CD4-positive, alpha-beta T cell (primary cell): ENCODE data around the gene TDRD6. TPM values are rescaled to one million over a fixed set of nuclear protein-coding genes. Genes with fewer than 3 reads are reported as not detected.
"Not testable (repeated sequence)": the region's sequence is repeated elsewhere in the genome, so short reads cannot be mapped to it uniquely, and the experiment has no call there.

Source experiments
- ATAC-seq: fragments of 200-7000 bp; cut with Tn5 transposase; one replicate; pipeline ENCODE4 v1.10.0; 2022; ENCODE audit warnings: mild to moderate bottlenecking; ENCODE audit not compliant: poor library complexity
- CTCF ChIA-PET: fragments of 350-600 bp; sonication (Branson Sonifier 250); formaldehyde crosslinking; loops from one replicate; lab custom pipeline; 2021; ENCODE audit warnings: antibody characterized with exemption, inconsistent platforms; lab: Charles Lee
- POLR2A ChIA-PET: fragments of 350-600 bp; sonication (Branson Sonifier 250); formaldehyde crosslinking; loops from one replicate; lab custom pipeline; 2021; ENCODE audit warnings: antibody characterized with exemption, inconsistent platforms; lab: Charles Lee
- DNase-seq, 14 experiments: peaks; one replicate each; pipeline ENCODE4 v3.0.0-alpha.2; 2013 to 2020; ENCODE audit warnings: mixed read lengths in 2 of 14
- H3K27ac ChIP-seq, 2 donors: one replicate each; pipeline versions ENCODE4 v1.5.1 to v1.7.0; 2013; ENCODE audit warnings: low read length in 2 of 2, low read depth in 1 of 2, mild to moderate bottlenecking in 1 of 2
- H3K27me3 ChIP-seq, 2 experiments: 1 replicate in 1 of 2; 2 replicates in 1 of 2; pipeline versions ENCODE4 v1.6.1 to v1.7.0; 2013; ENCODE audit warnings: low read length in 2 of 2, control low read depth in 1 of 2, mild to moderate bottlenecking in 1 of 2, moderate library complexity in 1 of 2; ENCODE audit not compliant: insufficient read depth in 2 of 2, control insufficient read depth in 1 of 2
- H3K36me3 ChIP-seq: one replicate; pipeline ENCODE4 v1.6.1; 2013; ENCODE audit warnings: low read length, control low read depth; ENCODE audit not compliant: insufficient read depth
- H3K4me1 ChIP-seq: one replicate; pipeline ENCODE4 v1.6.1; 2013; ENCODE audit warnings: low read length, control low read depth; ENCODE audit not compliant: insufficient read depth
- H3K4me3 ChIP-seq: one replicate; pipeline ENCODE4 v1.5.1; 2013; ENCODE audit warnings: mild to moderate bottlenecking, low read length, moderate library complexity
- H3K9me3 ChIP-seq, 2 experiments: 1 replicate in 1 of 2; 2 replicates in 1 of 2; pipeline versions ENCODE4 v1.6.1 to v1.7.0; 2013; ENCODE audit warnings: low read length in 2 of 2, mild to moderate bottlenecking in 2 of 2, control low read depth in 1 of 2, moderate library complexity in 1 of 2; ENCODE audit not compliant: control insufficient read depth in 1 of 2, insufficient read depth in 1 of 2
- H3K27ac Mint-ChIP-seq: one replicate; pipeline ENCODE4 v1.8.0; 2020; ENCODE audit warnings: mixed read lengths
- H3K27me3 Mint-ChIP-seq: one replicate; pipeline ENCODE4 v1.8.0; 2021; ENCODE audit warnings: mixed read lengths
- H3K36me3 Mint-ChIP-seq: one replicate; pipeline ENCODE4 v1.8.0; 2021; ENCODE audit warnings: low read depth, mixed read lengths
- H3K4me1 Mint-ChIP-seq: one replicate; pipeline ENCODE4 v1.8.0; 2021; ENCODE audit warnings: low read depth, mixed read lengths
- H3K4me3 Mint-ChIP-seq: one replicate; pipeline ENCODE4 v1.8.0; 2020; ENCODE audit warnings: mild to moderate bottlenecking, mixed read lengths
- H3K9me3 Mint-ChIP-seq: one replicate; pipeline ENCODE4 v1.8.0; 2020; ENCODE audit warnings: mixed read lengths
- intact Hi-C, 2 experiments: fragments of 100-400 bp; cut with DNase I in 1 of 2; cut with micrococcal nuclease in 1 of 2; formaldehyde crosslinking; loops; one replicate each; pipeline versions ENCODE4 v1.15.1 to v1.9.0; 2023 to 2025; cut with DNase I, micrococcal nuclease
- total RNA-seq, 174 experiments: library from RNA in 2 of 174; stranded (reverse) in 2 of 174; gene quantifications; one replicate each; pipeline ENCODE4 v1.2.3 and lab custom pipeline; 2021 to 2026
- TF ChIP-seq, protein P1 (sequence below): fragments of 200-600 bp; IDR thresholded peaks from one replicate; pipeline ENCODE4 v1.8.0; 2022; ENCODE audit warnings: antibody characterized with exemption, mild to moderate bottlenecking

TDRD6 gene
- total RNA-seq, 2 experiments from 2014 or later = not detected

DNA sequence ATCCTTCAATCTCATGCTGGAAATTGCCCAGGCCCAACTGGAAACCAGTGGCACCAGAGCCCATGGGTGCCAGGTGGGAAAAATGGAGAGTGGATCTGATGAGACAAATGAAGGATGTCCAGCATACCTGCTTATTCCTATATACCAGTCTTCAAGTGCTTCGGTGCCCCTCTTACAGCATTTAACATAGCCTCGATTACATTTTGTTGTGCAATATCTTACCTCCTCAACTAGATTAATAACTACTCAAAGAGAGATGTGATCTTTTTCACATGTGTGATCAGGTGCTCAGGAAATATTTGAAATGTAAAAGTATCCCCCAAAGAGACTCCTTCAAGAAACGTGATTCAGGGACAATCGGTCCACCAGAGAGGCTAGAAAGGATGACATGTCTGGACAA, 54.2 kb downstream of the TDRD6 start:
- H3K27me3 Mint-ChIP-seq = peaks cover 32% of the 10 kb centered on the region
- H3K36me3 Mint-ChIP-seq = no peaks in the 10 kb centered on the region
- DNase-seq = no peak

DNA sequence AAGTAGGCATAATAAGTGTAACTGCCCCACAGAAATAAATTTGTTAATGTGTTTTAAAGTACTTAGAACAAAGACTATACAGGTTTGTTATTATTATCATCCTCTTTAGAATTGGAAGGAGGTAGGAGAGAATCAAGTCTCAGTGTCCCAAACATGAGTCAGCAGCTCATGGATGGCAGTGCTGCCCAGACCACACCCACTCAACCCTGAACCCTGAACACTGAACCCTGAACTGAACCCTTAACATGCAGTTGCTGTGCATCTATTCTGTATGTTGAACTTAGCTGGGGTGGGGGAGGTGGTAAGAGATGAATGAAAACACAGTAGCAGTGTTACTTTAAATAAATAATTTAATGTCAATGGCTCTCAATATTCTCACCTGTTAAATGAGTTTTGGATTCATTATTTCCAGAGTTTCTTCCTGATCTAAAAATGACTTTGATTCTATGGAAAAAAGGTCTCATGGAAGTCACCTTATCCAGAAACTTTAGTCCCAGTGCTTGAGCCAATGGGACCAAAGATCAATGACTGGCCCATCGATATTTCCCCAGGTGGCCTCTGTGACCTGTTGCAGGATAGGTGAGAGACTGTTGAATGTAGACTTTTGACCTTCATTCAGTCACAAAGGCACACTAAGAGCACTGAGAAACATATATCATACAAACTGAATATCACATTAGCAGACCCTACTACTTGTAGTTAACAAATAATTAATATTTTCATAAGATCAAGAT, 55.9 kb downstream of the TDRD6 start:
- Histone ChIP-seq H3K4me3 (no peak overlapping the region), H3K27me3 (no peaks in the 10 kb centered on the region), H3K27ac (no peak overlapping the region), H3K36me3 (no peaks in the 10 kb centered on the region), H3K4me1 (no peaks in the 10 kb centered on the region), H3K9me3 (no peaks in the 10 kb centered on the region)
- POLR2A ChIA-PET = no interaction called here
- TF ChIP-seq, protein P1, sequence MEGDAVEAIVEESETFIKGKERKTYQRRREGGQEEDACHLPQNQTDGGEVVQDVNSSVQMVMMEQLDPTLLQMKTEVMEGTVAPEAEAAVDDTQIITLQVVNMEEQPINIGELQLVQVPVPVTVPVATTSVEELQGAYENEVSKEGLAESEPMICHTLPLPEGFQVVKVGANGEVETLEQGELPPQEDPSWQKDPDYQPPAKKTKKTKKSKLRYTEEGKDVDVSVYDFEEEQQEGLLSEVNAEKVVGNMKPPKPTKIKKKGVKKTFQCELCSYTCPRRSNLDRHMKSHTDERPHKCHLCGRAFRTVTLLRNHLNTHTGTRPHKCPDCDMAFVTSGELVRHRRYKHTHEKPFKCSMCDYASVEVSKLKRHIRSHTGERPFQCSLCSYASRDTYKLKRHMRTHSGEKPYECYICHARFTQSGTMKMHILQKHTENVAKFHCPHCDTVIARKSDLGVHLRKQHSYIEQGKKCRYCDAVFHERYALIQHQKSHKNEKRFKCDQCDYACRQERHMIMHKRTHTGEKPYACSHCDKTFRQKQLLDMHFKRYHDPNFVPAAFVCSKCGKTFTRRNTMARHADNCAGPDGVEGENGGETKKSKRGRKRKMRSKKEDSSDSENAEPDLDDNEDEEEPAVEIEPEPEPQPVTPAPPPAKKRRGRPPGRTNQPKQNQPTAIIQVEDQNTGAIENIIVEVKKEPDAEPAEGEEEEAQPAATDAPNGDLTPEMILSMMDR = no peak
- CTCF ChIA-PET = no interaction called here
- DNase-seq = no peak
- no peak for ATAC-seq
- Mint-ChIP-seq H3K9me3 (no peaks in the 10 kb centered on the region), H3K4me1 (no peaks in the 10 kb centered on the region), H3K4me3 (no peak overlapping the region), H3K27ac (no peak overlapping the region), H3K36me3 (no peaks in the 10 kb centered on the region), H3K27me3 (peaks cover 18% of the 10 kb centered on the region)
- intact Hi-C loops = no loop called here

More for the DNA sequence above, 54.2 kb downstream of the TDRD6 start:
- Mint-ChIP-seq H3K9me3 (no peaks in the 10 kb centered on the region), H3K27ac (no peak overlapping the region), H3K4me3 (no peak overlapping the region), H3K4me1 (no peaks in the 10 kb centered on the region)
- H3K4me1 ChIP-seq = no peaks in the 10 kb centered on the region
- H3K4me3 ChIP-seq = no peak overlapping the region
- H3K27me3 ChIP-seq = peaks cover 5 to 14% of the 10 kb centered on the region in 2 experiments
- intact Hi-C loops = no loop called here
- ChIA-PET CTCF (no interaction called here), POLR2A (no interaction called here)
- H3K36me3 ChIP-seq = no peaks in the 10 kb centered on the region
- H3K27ac ChIP-seq = no peak overlapping the region
- no peaks in the 10 kb centered on the region for H3K9me3 ChIP-seq
- ATAC-seq = no peak
- TF ChIP-seq, protein P1 = no peak

DNA sequence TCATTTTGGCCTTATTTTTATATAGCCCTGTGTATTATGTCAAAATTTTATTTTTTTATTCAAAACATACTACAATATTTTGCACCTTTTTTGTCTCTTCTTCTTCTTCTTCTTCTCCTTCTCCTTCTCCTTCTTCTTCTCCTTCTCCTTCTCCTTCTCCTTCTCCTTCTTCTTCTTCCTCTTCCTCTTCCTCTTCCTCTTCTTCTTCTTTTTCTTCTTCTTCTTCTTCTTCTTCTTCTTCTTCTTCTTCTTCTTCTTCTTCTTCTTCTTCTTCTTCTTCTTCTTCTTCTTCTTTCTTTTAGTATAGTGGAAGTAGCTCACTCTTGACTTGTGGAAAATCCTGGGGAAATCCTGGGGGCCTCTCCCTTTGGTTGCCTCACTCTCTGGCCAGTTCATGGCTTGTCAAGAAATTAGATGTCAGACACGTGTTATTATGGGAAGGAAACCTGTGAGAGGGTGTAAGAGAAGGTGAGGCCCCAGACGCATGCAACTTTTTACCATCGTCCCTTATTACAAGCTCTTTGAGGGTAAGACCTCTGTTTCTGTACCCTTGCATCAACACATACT, 56.6 kb downstream of the TDRD6 start:
- H3K27ac ChIP-seq, CTCF ChIA-PET, H3K27ac Mint-ChIP-seq, POLR2A ChIA-PET, H3K9me3 Mint-ChIP-seq, ATAC-seq, H3K27me3 ChIP-seq, intact Hi-C loops, H3K4me1 Mint-ChIP-seq, H3K4me1 ChIP-seq, H3K4me3 ChIP-seq, H3K36me3 ChIP-seq, H3K36me3 Mint-ChIP-seq, H3K9me3 ChIP-seq, H3K4me3 Mint-ChIP-seq: not testable (repeated sequence)
- DNase-seq = peak in 1 of 14 experiments; percentile 11
- peaks cover 23% of the 10 kb centered on the region for H3K27me3 Mint-ChIP-seq
